Sigmoid colon (tissue), 7 donors: ENCODE measurements around the gene SUMF1. TPM values are rescaled to one million over a fixed set of nuclear protein-coding genes. Genes with fewer than 3 reads are reported as not detected.

Experiments
- DNase-seq: peaks from one replicate; pipeline ENCODE4 v3.0.0-alpha.2; 2019
- H3K27ac ChIP-seq, 4 donors: fragments of 200-600 bp; sonication (generic); one replicate each; pipeline ENCODE4 v1.5.1; 2016 to 2019; ENCODE audit warnings: mild to moderate bottlenecking in 1 of 4
- H3K27me3 ChIP-seq, 3 donors: fragments of 200-600 bp; sonication (generic); one replicate each; pipeline ENCODE4 v1.5.1; 2019; ENCODE audit warnings: mild to moderate bottlenecking in 1 of 3
- H3K36me3 ChIP-seq, 4 donors: fragments of 200-600 bp; sonication (generic); one replicate each; pipeline ENCODE4 v1.5.1; 2016 to 2019
- H3K4me1 ChIP-seq, 4 donors: fragments of 200-600 bp; sonication (generic); one replicate each; pipeline ENCODE4 v1.5.1; 2017 to 2019
- H3K4me3 ChIP-seq, 4 donors: fragments of 200-600 bp; sonication (generic); one replicate each; pipeline ENCODE4 v1.5.1; 2017 to 2019; ENCODE audit warnings: mild to moderate bottlenecking in 2 of 4, moderate library complexity in 1 of 4
- H3K9me3 ChIP-seq, 4 donors: fragments of 200-600 bp in 3 of 4; sonication (generic) in 3 of 4; one replicate each; pipeline versions ENCODE4 v1.5.1 to v1.6.1; 2013 to 2019
- EP300 ChIP-seq, 4 donors: sonication (generic); formaldehyde crosslinking; IDR thresholded peaks; one replicate each; pipeline ENCODE4 v1.6.1; 2017; ENCODE audit warnings: antibody characterized with exemption in 4 of 4
- POLR2A ChIP-seq, 2 donors: fragments of 450-650 bp; IDR thresholded peaks; one replicate each; pipeline ENCODE4 v1.6.1; 2016; ENCODE audit warnings: antibody characterized with exemption in 2 of 2, mild to moderate bottlenecking in 2 of 2, moderate library complexity in 2 of 2
- POLR2AphosphoS5 ChIP-seq, 4 donors: sonication (generic); formaldehyde crosslinking; IDR thresholded peaks; one replicate each; pipeline ENCODE4 v1.6.1; 2017; ENCODE audit warnings: antibody characterized with exemption in 4 of 4
- WGBS, 2 donors: extraction: QIAGEN DNeasy Blood & Tissue Kit; methylation state at CpG; one replicate each; pipeline ENCODE4 v1.1.7; 2013; 5-methylcytosine and 5-hydroxymethylcytosine counted together
- intact Hi-C: fragments of 100-400 bp; cut with DNase I; formaldehyde crosslinking; loops from one replicate; pipeline ENCODE4 v1.15.1; 2023
- polyA plus RNA-seq, 3 donors: library from polyadenylated mRNA; stranded (reverse); fragments of 200-250 nt; gene quantifications; one replicate each; pipeline ENCODE4 v1.2.3, GENCODE V29; 2013
- total RNA-seq, 4 donors: library from RNA; depleted of rRNA; stranded (reverse); fragments of >200 nt; gene quantifications; one replicate each; pipeline ENCODE4 v1.1.0, GENCODE V29; 2016
- TF ChIP-seq, protein P1 (sequence below), 4 experiments: fragments of 450-650 bp in 3 of 4; fragments of 200-600 bp in 1 of 4; IDR thresholded peaks; one replicate each; pipeline ENCODE4 v1.5.1; 2016 to 2019; ENCODE audit warnings: antibody characterized with exemption in 4 of 4, mild to moderate bottlenecking in 3 of 4, moderate library complexity in 2 of 4
- donor health status: healthy with polysubstance abuse.
- donor health status: Bipolar disorder and iron deficiency.
- donor health status: healthy.

Gene SUMF1
- total and polyA plus RNA-seq, 7 donors, result 8.4 to 57.4 (median 23.3) TPM

DNA sequence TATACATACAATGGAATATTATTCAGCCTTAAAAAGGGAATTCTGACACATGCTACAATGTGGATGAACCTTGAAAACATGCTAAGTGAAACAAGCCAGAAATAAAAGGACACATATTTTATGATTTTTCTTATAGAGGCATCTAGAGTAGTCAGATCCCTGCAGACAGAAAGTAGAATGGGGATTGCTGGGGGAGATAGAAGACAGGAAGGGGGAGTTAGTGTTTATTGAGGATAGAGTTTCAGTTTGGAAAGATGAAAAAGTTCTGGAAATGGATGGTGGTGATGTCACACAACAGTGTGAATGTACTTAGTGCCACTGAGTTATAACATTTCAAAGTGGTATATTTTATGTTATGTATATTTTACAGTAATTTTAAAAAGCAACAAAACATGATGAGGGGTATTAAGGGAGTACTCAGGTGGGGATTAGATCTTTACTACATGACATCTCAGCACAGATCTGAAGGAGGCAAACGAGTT lies 30.8 kb upstream of the SUMF1 start:
- Histone ChIP-seq H3K36me3 (peaks cover 0 to 39% (median 0%) of the 10 kb centered on the region in 4 donors), H3K4me3 (no peak overlapping the region), H3K27ac (no peak overlapping the region), H3K4me1 (peaks cover 0 to 31% (median 19%) of the 10 kb centered on the region in 4 donors), H3K9me3 (no peaks in the 10 kb centered on the region), H3K27me3 (no peaks in the 10 kb centered on the region)
- intact Hi-C loops, result loop anchor here (10.0 kb wide), 1 partner anchor 487 kb away; no protein-coding TSS in a partner anchor
- TF ChIP-seq EP300 (IDR thresholded peaks at IDR 0.05) (no peak), POLR2AphosphoS5 (IDR thresholded peaks at IDR 0.05) (no peak), POLR2A (IDR thresholded peaks at IDR 0.05) (no peak)
- TF ChIP-seq, protein P1, sequence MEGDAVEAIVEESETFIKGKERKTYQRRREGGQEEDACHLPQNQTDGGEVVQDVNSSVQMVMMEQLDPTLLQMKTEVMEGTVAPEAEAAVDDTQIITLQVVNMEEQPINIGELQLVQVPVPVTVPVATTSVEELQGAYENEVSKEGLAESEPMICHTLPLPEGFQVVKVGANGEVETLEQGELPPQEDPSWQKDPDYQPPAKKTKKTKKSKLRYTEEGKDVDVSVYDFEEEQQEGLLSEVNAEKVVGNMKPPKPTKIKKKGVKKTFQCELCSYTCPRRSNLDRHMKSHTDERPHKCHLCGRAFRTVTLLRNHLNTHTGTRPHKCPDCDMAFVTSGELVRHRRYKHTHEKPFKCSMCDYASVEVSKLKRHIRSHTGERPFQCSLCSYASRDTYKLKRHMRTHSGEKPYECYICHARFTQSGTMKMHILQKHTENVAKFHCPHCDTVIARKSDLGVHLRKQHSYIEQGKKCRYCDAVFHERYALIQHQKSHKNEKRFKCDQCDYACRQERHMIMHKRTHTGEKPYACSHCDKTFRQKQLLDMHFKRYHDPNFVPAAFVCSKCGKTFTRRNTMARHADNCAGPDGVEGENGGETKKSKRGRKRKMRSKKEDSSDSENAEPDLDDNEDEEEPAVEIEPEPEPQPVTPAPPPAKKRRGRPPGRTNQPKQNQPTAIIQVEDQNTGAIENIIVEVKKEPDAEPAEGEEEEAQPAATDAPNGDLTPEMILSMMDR (IDR thresholded peaks at IDR 0.05), result no peak
- 73 to 81% methylated on average over 1 of the region's 1 CpG for WGBS, 2 donors
- no peak for DNase-seq

DNA sequence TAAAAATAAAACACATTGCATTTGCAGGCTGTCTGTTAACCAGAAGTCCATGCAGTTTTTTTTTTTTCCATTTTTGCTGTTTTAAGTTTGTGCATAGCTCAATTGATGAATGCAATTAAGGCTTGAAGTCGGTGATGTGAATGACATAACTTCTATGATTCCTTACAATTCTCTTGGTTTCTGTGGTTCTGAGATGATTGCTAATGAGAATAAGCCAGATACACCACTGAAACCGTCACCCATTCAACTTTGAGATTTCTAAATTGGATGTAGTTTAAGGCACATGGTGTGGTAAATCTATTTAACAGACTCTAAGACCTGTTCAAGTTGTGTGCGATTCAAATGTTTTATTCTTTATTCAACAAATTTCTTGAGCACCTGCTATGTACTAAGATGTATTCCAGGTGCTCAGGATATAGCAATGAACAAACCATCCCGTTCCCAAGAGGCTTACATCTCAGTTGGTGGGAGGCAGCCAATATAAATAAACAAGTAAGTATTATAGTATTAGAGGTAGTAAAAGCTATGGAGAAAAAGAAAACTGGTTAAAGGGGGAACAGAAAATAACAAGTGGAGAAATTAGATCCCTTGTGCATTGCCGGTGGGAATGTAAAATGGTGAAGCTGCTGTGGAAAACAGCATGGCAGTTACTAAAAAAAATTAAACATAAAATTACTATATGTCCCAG lies 30.1 kb upstream of the SUMF1 start:
- peaks cover 0 to 32% (median 20%) of the 10 kb centered on the region in 4 donors for H3K4me1 ChIP-seq
- H3K4me3 ChIP-seq, result no peak overlapping the region
- intact Hi-C loops, result loop anchor here (10.0 kb wide), 1 partner anchor 488 kb away; no protein-coding TSS in a partner anchor
- WGBS, 2 donors, result 70 to 75% methylated on average over 5 of the region's 5 CpGs
- no peak overlapping the region for H3K27ac ChIP-seq
- H3K36me3 ChIP-seq, result peaks cover 0 to 36% (median 0%) of the 10 kb centered on the region in 4 donors
- no peak for DNase-seq
- TF ChIP-seq POLR2A (IDR thresholded peaks at IDR 0.05) (no peak), EP300 (IDR thresholded peaks at IDR 0.05) (no peak), POLR2AphosphoS5 (IDR thresholded peaks at IDR 0.05) (no peak)
- TF ChIP-seq, protein P1 (IDR thresholded peaks at IDR 0.05), result no peak
- H3K9me3 ChIP-seq, result no peaks in the 10 kb centered on the region
- no peaks in the 10 kb centered on the region for H3K27me3 ChIP-seq

DNA sequence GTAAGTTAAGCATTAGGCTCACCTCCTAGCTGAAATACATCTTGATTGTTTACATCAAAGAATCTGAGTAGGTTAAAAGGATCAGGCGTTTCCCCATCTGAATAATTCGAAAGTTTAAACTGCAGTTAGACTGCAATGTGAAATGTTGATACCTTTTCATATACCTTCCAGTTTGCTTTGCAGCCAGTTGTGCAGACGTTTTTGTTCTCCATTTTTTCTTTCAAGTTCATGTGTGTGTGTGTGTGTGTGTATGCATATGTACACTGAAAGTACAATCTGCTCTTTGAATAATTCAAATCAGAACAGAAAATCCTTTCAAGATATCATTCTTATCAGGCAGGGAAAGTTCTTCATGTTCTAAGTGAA lies 29.0 kb upstream of the SUMF1 start:
- peaks cover 0 to 43% (median 30%) of the 10 kb centered on the region in 4 donors for H3K4me1 ChIP-seq
- H3K27me3 ChIP-seq, result no peaks in the 10 kb centered on the region
- TF ChIP-seq POLR2AphosphoS5 (IDR thresholded peaks at IDR 0.05) (no peak), POLR2A (IDR thresholded peaks at IDR 0.05) (no peak), EP300 (IDR thresholded peaks at IDR 0.05) (no peak)
- TF ChIP-seq, protein P1 (IDR thresholded peaks at IDR 0.05), result no peak
- peak overlapping the region in 1 of 4 donors; percentile 81 for H3K4me3 ChIP-seq
- H3K9me3 ChIP-seq, result no peaks in the 10 kb centered on the region
- intact Hi-C loops, result loop anchor here (10.0 kb wide), 1 partner anchor 489 kb away; no protein-coding TSS in a partner anchor
- DNase-seq, result no peak
- H3K27ac ChIP-seq, result peak overlapping the region in 3 of 4 donors; percentile 90 to 96 (median 96)
- WGBS, 2 donors, result 48 to 84% methylated on average over 3 of the region's 3 CpGs
- H3K36me3 ChIP-seq, result peaks cover 0 to 26% (median 0%) of the 10 kb centered on the region in 4 donors

DNA sequence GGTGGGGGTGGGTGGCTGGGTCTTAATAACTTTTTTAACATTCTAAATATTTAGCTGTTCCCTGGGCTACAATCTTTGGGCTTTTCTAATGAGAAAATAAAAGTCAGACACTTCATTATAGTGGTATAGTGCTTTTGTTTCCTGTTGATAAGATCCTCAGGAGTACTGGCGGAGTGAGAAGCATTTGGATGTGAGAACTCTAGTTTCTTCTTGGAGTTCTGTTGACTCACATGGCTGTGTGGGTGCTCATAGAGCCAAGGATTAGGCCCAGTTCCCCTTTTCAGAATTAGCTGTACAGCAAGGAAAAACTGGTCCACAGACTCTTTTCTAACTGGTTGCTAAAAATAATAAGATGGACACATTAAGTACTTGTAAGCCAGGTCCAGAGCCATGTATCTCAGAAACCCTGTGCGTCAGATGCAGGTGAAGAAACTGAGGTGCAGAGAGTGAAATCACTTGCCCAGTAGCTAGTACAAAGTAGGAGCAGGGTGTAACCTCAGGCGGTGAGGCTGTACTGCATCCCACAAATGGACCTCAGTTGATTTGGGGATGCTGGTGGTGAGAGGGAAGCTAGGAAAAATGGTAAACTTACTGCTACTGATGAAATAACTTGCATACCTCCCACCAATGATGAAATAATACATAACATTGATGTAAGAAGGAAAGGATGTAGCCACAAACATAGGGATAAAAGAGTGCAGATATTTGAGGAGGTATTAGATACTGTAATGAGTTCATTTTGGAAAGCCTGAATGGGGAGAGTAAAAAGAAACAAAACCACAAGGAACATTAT lies 28.4 kb upstream of the SUMF1 start:
- DNase-seq, result no peak
- Histone ChIP-seq H3K9me3 (no peaks in the 10 kb centered on the region), H3K27ac (peak overlapping the region; percentile 90 to 96 (median 94)), H3K4me1 (peaks cover 0 to 43% (median 31%) of the 10 kb centered on the region in 4 donors), H3K4me3 (peak overlapping the region; percentile 76 to 85 (median 82)), H3K27me3 (no peaks in the 10 kb centered on the region), H3K36me3 (peaks cover 0 to 20% (median 0%) of the 10 kb centered on the region in 4 donors)
- intact Hi-C loops, result loop anchor here (10.0 kb wide), 1 partner anchor 489 kb away; no protein-coding TSS in a partner anchor
- 63 to 84% methylated on average over 3 of the region's 3 CpGs for WGBS, 2 donors
- no peak for TF ChIP-seq EP300 (IDR thresholded peaks at IDR 0.05)
- TF ChIP-seq POLR2AphosphoS5 (IDR thresholded peaks at IDR 0.05), result peak in 1 of 4 donors; percentile 6
- TF ChIP-seq, protein P1 (IDR thresholded peaks at IDR 0.05), result no peak
